ENCODE measurements around the gene ATP2A3.
A peak's percentile ranks its signal among the peaks of the same experiment; 100 is the strongest.

DNA sequence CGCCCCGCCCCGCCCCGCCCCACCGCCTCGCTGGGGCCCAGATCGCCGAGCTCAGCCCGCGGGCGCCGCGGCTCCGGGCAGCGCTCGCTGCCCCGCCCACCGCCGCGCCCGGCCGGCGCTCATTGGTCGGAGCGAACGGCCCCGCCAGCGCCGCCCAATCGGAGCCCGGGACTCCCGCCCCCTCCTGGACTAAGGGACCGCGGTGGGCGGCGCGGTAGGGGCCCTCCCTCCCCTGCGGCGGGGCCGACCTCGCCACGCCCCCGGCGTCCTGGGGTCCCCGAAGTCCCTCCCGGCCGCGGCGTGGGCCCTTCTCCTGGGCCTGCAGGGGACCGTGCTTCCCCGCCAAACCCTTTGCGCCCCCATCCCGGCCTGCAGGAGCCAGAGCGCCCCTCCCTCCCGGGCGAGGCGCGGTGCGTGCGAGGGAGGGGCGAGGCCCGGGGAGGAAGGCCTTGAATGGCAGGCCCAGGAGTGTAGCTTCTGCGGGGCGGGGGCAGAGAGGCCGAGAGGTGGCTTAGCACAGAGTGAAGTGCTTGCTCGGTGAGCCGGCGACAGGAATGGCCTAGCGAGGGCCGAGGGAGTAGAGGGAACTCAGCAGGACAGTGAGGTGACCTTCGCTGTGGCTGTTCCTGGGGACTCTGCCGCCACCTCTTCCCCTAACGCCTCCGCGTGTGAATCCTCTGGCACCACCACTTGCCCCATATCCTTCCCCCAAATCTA lies 71.1 kb downstream of the ATP2A3 start, which contains the start of gene CAMKK1:
- TF ChIP-seq, protein P1, sequence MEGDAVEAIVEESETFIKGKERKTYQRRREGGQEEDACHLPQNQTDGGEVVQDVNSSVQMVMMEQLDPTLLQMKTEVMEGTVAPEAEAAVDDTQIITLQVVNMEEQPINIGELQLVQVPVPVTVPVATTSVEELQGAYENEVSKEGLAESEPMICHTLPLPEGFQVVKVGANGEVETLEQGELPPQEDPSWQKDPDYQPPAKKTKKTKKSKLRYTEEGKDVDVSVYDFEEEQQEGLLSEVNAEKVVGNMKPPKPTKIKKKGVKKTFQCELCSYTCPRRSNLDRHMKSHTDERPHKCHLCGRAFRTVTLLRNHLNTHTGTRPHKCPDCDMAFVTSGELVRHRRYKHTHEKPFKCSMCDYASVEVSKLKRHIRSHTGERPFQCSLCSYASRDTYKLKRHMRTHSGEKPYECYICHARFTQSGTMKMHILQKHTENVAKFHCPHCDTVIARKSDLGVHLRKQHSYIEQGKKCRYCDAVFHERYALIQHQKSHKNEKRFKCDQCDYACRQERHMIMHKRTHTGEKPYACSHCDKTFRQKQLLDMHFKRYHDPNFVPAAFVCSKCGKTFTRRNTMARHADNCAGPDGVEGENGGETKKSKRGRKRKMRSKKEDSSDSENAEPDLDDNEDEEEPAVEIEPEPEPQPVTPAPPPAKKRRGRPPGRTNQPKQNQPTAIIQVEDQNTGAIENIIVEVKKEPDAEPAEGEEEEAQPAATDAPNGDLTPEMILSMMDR (IDR thresholded peaks at IDR 0.05), result peak in 1 of 3 donors; percentile 38
- TF ChIP-seq POLR2A (IDR thresholded peaks at IDR 0.05), result no peak
- TF ChIP-seq EP300 (IDR thresholded peaks at IDR 0.05), result no peak
